GM21526 (cell line): ENCODE measurements around the gene TAF4.

Experiments used
- ATAC-seq: cut with Tn5 transposase; IDR thresholded peaks from one replicate; pipeline ENCODE4 v1.9.1; 2021; ENCODE audit warnings: moderate library complexity; ENCODE audit not compliant: unreplicated experiment, low FRiP score

The TAF4 gene

DNA sequence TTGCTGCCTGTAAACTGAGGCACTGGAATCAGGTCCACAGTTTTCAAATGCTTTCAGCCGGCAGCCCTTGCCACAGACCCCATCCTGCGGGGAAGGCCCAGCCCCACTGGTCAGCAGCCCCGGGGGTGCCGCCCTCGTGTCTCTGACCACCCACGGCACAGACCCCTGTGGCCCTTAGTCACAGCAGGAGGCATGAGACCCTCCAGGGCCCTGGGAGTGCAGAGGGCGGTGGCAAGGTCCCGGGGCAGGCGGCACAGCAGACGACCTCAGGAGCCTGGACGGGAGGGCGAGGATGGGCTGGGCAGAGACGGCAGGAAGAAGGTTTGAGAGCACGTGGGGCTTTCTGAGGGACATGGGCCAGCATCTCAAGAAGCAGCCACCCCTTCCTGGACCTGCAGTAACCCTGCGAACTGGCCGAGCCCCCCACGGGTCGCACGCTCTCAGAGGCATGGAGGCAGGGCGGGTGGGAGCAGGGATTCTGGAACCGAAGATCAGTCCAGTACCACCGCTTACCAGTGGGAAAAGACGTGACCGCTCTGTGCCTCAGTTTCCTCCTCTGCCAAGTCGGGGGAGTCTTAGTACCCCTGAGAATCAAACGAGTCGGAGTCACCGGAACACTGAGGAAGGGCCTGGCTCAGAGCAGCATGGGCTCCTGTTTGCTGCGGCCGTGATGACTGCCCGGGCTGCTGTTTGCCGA, 140.7 kb downstream of the TAF4 start:
- no peak for ATAC-seq
